Endothelial cell of umbilical vein (primary cell): ENCODE measurements around the gene KLK3. TPM values are rescaled to one million over a fixed set of nuclear protein-coding genes. Genes with fewer than 3 reads are reported as not detected.

Experiments
- BruUV-seq: library from RNA; stranded (reverse); fragments of 400-500 nt; replicated peaks from 2 replicates; lab custom pipeline; 2021; lab: Mats Ljungman, UMichigan
- CTCF ChIA-PET: fragments of 300-600, 350-600 bp; sonication (Branson Sonifier 250); formaldehyde crosslinking; loops from one replicate; lab custom pipeline; 2021; ENCODE audit warnings: antibody characterized with exemption, inconsistent platforms; lab: Charles Lee
- POLR2A ChIA-PET: fragments of 300-600, 350-600 bp; sonication (Branson Sonifier 250); formaldehyde crosslinking; loops from one replicate; lab custom pipeline; 2021; ENCODE audit warnings: antibody characterized with exemption, inconsistent platforms; lab: Charles Lee
- DNase-seq: peaks from one replicate; pipeline ENCODE4 v3.0.0-alpha.2; 2011; ENCODE audit warnings: low read depth, low spot score
- FAIRE-seq: peaks from 2 replicates; lab custom pipeline; 2011; peaks lifted over from hg19 to GRCh38; lab: Jason Lieb, UNC
- H2AFZ ChIP-seq: 2 replicates; pipeline ENCODE4 v1.6.0; 2012; ENCODE audit warnings: low read depth, low read length, control low read depth, inconsistent platforms
- H3K27ac ChIP-seq: 2 replicates; pipeline ENCODE4 v1.5.1; 2011; ENCODE audit warnings: low read depth, mild to moderate bottlenecking, control low read depth, low read length, moderate library complexity; ENCODE audit not compliant: insufficient read depth
- H3K27me3 ChIP-seq, 2 experiments: 2 replicates each; pipeline versions ENCODE4 v1.6.0 to v1.6.1; 2011; ENCODE audit warnings: low read length in 2 of 2, mixed read lengths in 1 of 2; ENCODE audit not compliant: control insufficient read depth in 2 of 2, insufficient read depth in 2 of 2
- H3K36me3 ChIP-seq, 2 experiments: 2 replicates in 1 of 2; 3 replicates in 1 of 2; pipeline ENCODE4 v1.5.1; 2011; ENCODE audit warnings: low read length in 2 of 2, mild to moderate bottlenecking in 1 of 2, moderate library complexity in 1 of 2; ENCODE audit not compliant: control insufficient read depth in 2 of 2, insufficient read depth in 2 of 2; ENCODE audit errors: extremely low read depth in 1 of 2
- H3K4me1 ChIP-seq: 3 replicates; pipeline ENCODE4 v1.5.1; 2011; ENCODE audit warnings: mild to moderate bottlenecking, low read length; ENCODE audit not compliant: control insufficient read depth, insufficient read depth; ENCODE audit errors: extremely low read depth
- H3K4me2 ChIP-seq: 2 replicates; pipeline ENCODE4 v1.6.1; 2011; ENCODE audit warnings: low read length, control low read depth, mixed read lengths; ENCODE audit not compliant: insufficient read depth
- H3K4me3 ChIP-seq, 3 experiments: fragments of 200-600 bp in 1 of 3; sonication (generic), shearing (Covaris generic) in 1 of 3; replicated peaks in 1 of 3; 2 replicates each; pipeline ENCODE4 v1.5.1; 2011 to 2016; ENCODE audit warnings: control low read depth in 3 of 3, low read length in 3 of 3, mild to moderate bottlenecking in 2 of 3, inconsistent platforms in 1 of 3, low read depth in 1 of 3, moderate library complexity in 1 of 3; ENCODE audit not compliant: insufficient read depth in 1 of 3
- H3K79me2 ChIP-seq: 2 replicates; pipeline ENCODE4 v1.6.0; 2012; ENCODE audit warnings: low read length, inconsistent platforms; ENCODE audit not compliant: control insufficient read depth, insufficient read depth
- H3K9ac ChIP-seq: replicated peaks from 2 replicates; pipeline ENCODE3; 2011; ENCODE audit warnings: low read length, control low read depth; ENCODE audit not compliant: insufficient read depth; ENCODE audit errors: extremely low read depth
- H3K9me1 ChIP-seq: replicated peaks from 3 replicates; pipeline ENCODE4 v1.6.0; 2011; ENCODE audit warnings: mild to moderate bottlenecking, low read length; ENCODE audit not compliant: control insufficient read depth, insufficient read depth; ENCODE audit errors: extremely low read depth
- H3K9me3 ChIP-seq: replicated peaks from 2 replicates; pipeline ENCODE4 v1.5.1; 2012; ENCODE audit warnings: low read length, inconsistent platforms; ENCODE audit not compliant: control insufficient read depth, insufficient read depth
- H4K20me1 ChIP-seq: replicated peaks from 2 replicates; pipeline ENCODE3; 2011; ENCODE audit warnings: mild to moderate bottlenecking, low read length; ENCODE audit not compliant: control insufficient read depth, insufficient read depth; ENCODE audit errors: extremely low read depth
- CTCF ChIP-seq, 2 donors: IDR thresholded peaks; 1 replicate in 1 of 2; 2 replicates in 1 of 2; pipeline ENCODE4 v1.5.1; 2011; ENCODE audit warnings: low read length in 2 of 2, mild to moderate bottlenecking in 2 of 2, moderate library complexity in 2 of 2, control low read depth in 1 of 2, inconsistent platforms in 1 of 2, low read depth in 1 of 2; ENCODE audit not compliant: insufficient read depth in 1 of 2; ENCODE audit errors: extremely low read depth in 1 of 2
- EZH2 ChIP-seq: IDR thresholded peaks from 2 replicates; pipeline ENCODE4 v1.6.1; 2012; ENCODE audit warnings: borderline replicate concordance, low read depth, mild to moderate bottlenecking, moderate library complexity, low read length, inconsistent platforms; ENCODE audit not compliant: severe bottlenecking
- FOS ChIP-seq: IDR thresholded peaks from 2 replicates; pipeline ENCODE4 v1.6.1; 2011; ENCODE audit warnings: mild to moderate bottlenecking, low read length, moderate library complexity, borderline replicate concordance; ENCODE audit not compliant: insufficient read depth
- GATA2 ChIP-seq: IDR thresholded peaks from 2 replicates; pipeline ENCODE4 v1.7.0; 2011; ENCODE audit warnings: low read depth, mild to moderate bottlenecking, moderate library complexity, mixed read lengths, low read length; ENCODE audit not compliant: insufficient read length, insufficient read depth
- JUN ChIP-seq: IDR thresholded peaks from 2 replicates; pipeline ENCODE4 v1.6.1; 2011; ENCODE audit warnings: borderline replicate concordance, low read depth; ENCODE audit not compliant: insufficient read length, insufficient read depth
- MAX ChIP-seq: IDR thresholded peaks from 2 replicates; pipeline ENCODE4 v1.6.1; 2011; ENCODE audit not compliant: insufficient read depth, insufficient read length
- MYC ChIP-seq: IDR thresholded peaks from one replicate; pipeline ENCODE4 v1.6.1; 2011; ENCODE audit warnings: mild to moderate bottlenecking, low read depth, low read length
- POLR2A ChIP-seq: IDR thresholded peaks from 2 replicates; pipeline ENCODE4 v1.6.1; 2012; ENCODE audit warnings: low read depth, mild to moderate bottlenecking, control low read depth, low read length
- POLR2AphosphoS5 ChIP-seq: IDR thresholded peaks from 2 replicates; pipeline ENCODE4 v1.6.1; 2012; ENCODE audit warnings: low read depth, mild to moderate bottlenecking, control low read depth, low read length, moderate library complexity; ENCODE audit not compliant: insufficient read depth
- dilution Hi-C: fragments of 300-500 bp; cut with MboI; formaldehyde crosslinking; loops from one replicate; pipeline ENCODE4 v1.15.0; 2019; ENCODE audit warnings: low sequenced_read_pairs; ENCODE audit not compliant: extremely low pct_ligation_motif_present
- intact Hi-C: fragments of 100-400 bp; cut with micrococcal nuclease; formaldehyde crosslinking; loops from one replicate; pipeline ENCODE4 v1.10.0; 2022
- polyA plus RNA-seq, 4 experiments: library from polyadenylated mRNA; depleted of rRNA in 3 of 4; stranded (reverse) in 3 of 4; unstranded in 1 of 4; fragments of >200 nt; gene quantifications; 2 replicates each; pipeline versions ENCODE4 v1.2.1 to v1.2.3, GENCODE V29; 2011 to 2012; ENCODE audit warnings: missing spikeins in 1 of 4
- total RNA-seq: library from RNA; stranded (reverse); gene quantifications from 2 replicates; pipeline ENCODE4 v1.2.3, GENCODE V29; 2021

The KLK3 gene
- total and polyA plus RNA-seq, 2 donors (not counting 3 experiments of a cell fraction or from before 2014, with no cell fraction given), result not detected

- CTCF ChIA-PET, result interaction anchor here (2.0 kb wide), 1 partner anchor 84 kb away, joined by 5 read pairs; no protein-coding TSS in a partner anchor
Measured at GRCh38 chr19:50837300-50837699, 17.4 kb upstream of the KLK3 start.

GRCh38 chr19:50838239-50838638, 16.5 kb upstream of the KLK3 start:
- TF ChIP-seq FOS (no peak), POLR2AphosphoS5 (no peak), MAX (no peak), POLR2A (no peak), GATA2 (no peak), CTCF (IDR thresholded peaks at IDR 0.05; ENCODE audit: extremely low read depth in 1 of 2, insufficient read depth in 1 of 2, low read depth in 1 of 2, low read length in 2 of 2) (no peak), MYC (no peak), EZH2 (no peak), JUN (no peak)
- H3K4me2 ChIP-seq, result no peak overlapping the region
- no peaks in the 10 kb centered on the region for H3K9me1 ChIP-seq
- no peak overlapping the region for H3K27ac ChIP-seq
- CTCF ChIA-PET, result interaction anchor here (1.2 to 2.0 kb wide), 2 partner anchors 34 to 83 kb away, joined by 3 to 5 read pairs; no protein-coding TSS in a partner anchor
- intact Hi-C loops, result no loop called here
- peaks cover 4% of the 10 kb centered on the region for H3K4me1 ChIP-seq
- no peak overlapping the region for H3K4me3 ChIP-seq
- no peaks in the 10 kb centered on the region for H4K20me1 ChIP-seq
- no peaks in the 10 kb centered on the region for H3K27me3 ChIP-seq
- no peak overlapping the region for H2AFZ ChIP-seq
- dilution Hi-C loops, result no loop called here
- DNase-seq (no peak), FAIRE-seq (no peak)
- POLR2A ChIA-PET, result no interaction called here
- H3K79me2 ChIP-seq, result no peaks in the 10 kb centered on the region
- H3K9me3 ChIP-seq, result no peaks in the 10 kb centered on the region
- no TSS peak for BruUV-seq
- H3K36me3 ChIP-seq, result no peaks in the 10 kb centered on the region
- H3K9ac ChIP-seq, result no peak overlapping the region

More at GRCh38 chr19:50837300-50837699, 17.4 kb upstream of the KLK3 start:
- dilution Hi-C loops (no loop called here), intact Hi-C loops (no loop called here)
- POLR2A ChIA-PET, result no interaction called here
- H3K4me2 ChIP-seq, result no peak overlapping the region
- H3K9me3 ChIP-seq, result no peaks in the 10 kb centered on the region
- no peak overlapping the region for H3K9ac ChIP-seq
- H3K4me3 ChIP-seq, result no peak overlapping the region
- H3K27ac ChIP-seq, result no peak overlapping the region
- TF ChIP-seq POLR2AphosphoS5, result no peak
- no peak for TF ChIP-seq MYC
- no peak for TF ChIP-seq MAX
- no peak for TF ChIP-seq GATA2
- no peak for TF ChIP-seq POLR2A
- no peak for TF ChIP-seq FOS
- no peaks in the 10 kb centered on the region for H3K36me3 ChIP-seq
- no peaks in the 10 kb centered on the region for H3K79me2 ChIP-seq
- DNase-seq (no peak), FAIRE-seq (no peak)
- no peaks in the 10 kb centered on the region for H3K9me1 ChIP-seq
- no peaks in the 10 kb centered on the region for H4K20me1 ChIP-seq
- no peak overlapping the region for H2AFZ ChIP-seq
- no peaks in the 10 kb centered on the region for H3K27me3 ChIP-seq
- no TSS peak for BruUV-seq
- H3K4me1 ChIP-seq, result peaks cover 4% of the 10 kb centered on the region
